ENCODE measurements around the gene CCDC185. TPM values are rescaled to one million over a fixed set of nuclear protein-coding genes. Genes with fewer than 3 reads are reported as not detected.

Gene CCDC185
- polyA plus RNA-seq, 3 donors = not detected

GRCh38 chr1:223419115-223419514 is 25.9 kb downstream of the CCDC185 start:
- H3K27ac Mint-ChIP-seq = peak overlapping the region in 1 of 7 donors; percentile 37
- Histone ChIP-seq H3K79me2 (ENCODE audit: insufficient read depth, low read length) (no peaks in the 10 kb centered on the region), H3K4me2 (replicated peaks; ENCODE audit: extremely low read depth, low read length, poor library complexity, severe bottlenecking) (no peak overlapping the region), H4K20me1 (ENCODE audit: insufficient read depth, low read length) (no peaks in the 10 kb centered on the region), H3K27ac (ENCODE audit: low read depth in 1 of 2, low read length in 2 of 2) (no peak overlapping the region), H3K36me3 (replicated peaks in 1 of 2; ENCODE audit: control insufficient read depth in 1 of 2, insufficient read depth in 2 of 2, low read length in 2 of 2) (no peaks in the 10 kb centered on the region), H3K4me1 (ENCODE audit: control insufficient read depth in 1 of 2, insufficient read depth in 2 of 2, low read length in 2 of 2) (no peaks in the 10 kb centered on the region), H3K27me3 (ENCODE audit: control insufficient read depth in 2 of 2, insufficient read depth in 2 of 2, low read length in 2 of 2) (no peaks in the 10 kb centered on the region), H3K9ac (ENCODE audit: insufficient read depth, low read length, poor library complexity, severe bottlenecking) (no peak overlapping the region), H3K9me3 (replicated peaks in 1 of 2; ENCODE audit: control insufficient read depth in 1 of 2, insufficient read depth in 1 of 2, low read length in 2 of 2) (no peaks in the 10 kb centered on the region), H2AFZ (ENCODE audit: insufficient read depth, low read depth, low read length, poor library complexity, severe bottlenecking) (no peak overlapping the region), H3K4me3 (replicated peaks in 1 of 3; ENCODE audit: low read depth in 2 of 3, low read length in 3 of 3) (no peak overlapping the region)
- peaks cover 10 to 16% (median 12%) of the 10 kb centered on the region in 3 donors for H3K27me3 Mint-ChIP-seq (ENCODE audit: low read depth in 3 of 3)
- intact Hi-C loops (cut with micrococcal nuclease) = no loop called here
- DNase-seq = no peak
- H3K4me1 Mint-ChIP-seq = no peaks in the 10 kb centered on the region
- WGBS (ENCODE audit: insufficient coverage) = 100% methylated on average over 3 of the region's 8 CpGs
- no peak overlapping the region for H3K4me3 Mint-ChIP-seq
- peaks cover 0 to 6% (median 0%) of the 10 kb centered on the region in 7 donors for H3K9me3 Mint-ChIP-seq
- no peak for TF ChIP-seq CTCF (IDR thresholded peaks at IDR 0.05)
- H3K36me3 Mint-ChIP-seq = no peaks in the 10 kb centered on the region

GRCh38 chr1:223419561-223419960 is 26.3 kb downstream of the CCDC185 start:
- H3K27me3 Mint-ChIP-seq (ENCODE audit: low read depth in 3 of 3) = peaks cover 10 to 16% (median 10%) of the 10 kb centered on the region in 3 donors
- 91% methylated on average over 4 of the region's 10 CpGs for WGBS (ENCODE audit: insufficient coverage)

More at GRCh38 chr1:223419561-223419960, 26.3 kb downstream of the CCDC185 start:
- Histone ChIP-seq H3K27ac (ENCODE audit: low read depth in 1 of 2, low read length in 2 of 2) (no peak overlapping the region), H3K79me2 (ENCODE audit: insufficient read depth, low read length) (no peaks in the 10 kb centered on the region), H3K27me3 (ENCODE audit: control insufficient read depth in 2 of 2, insufficient read depth in 2 of 2, low read length in 2 of 2) (no peaks in the 10 kb centered on the region), H3K9me3 (replicated peaks in 1 of 2; ENCODE audit: control insufficient read depth in 1 of 2, insufficient read depth in 1 of 2, low read length in 2 of 2) (no peaks in the 10 kb centered on the region), H4K20me1 (ENCODE audit: insufficient read depth, low read length) (no peaks in the 10 kb centered on the region), H3K36me3 (replicated peaks in 1 of 2; ENCODE audit: control insufficient read depth in 1 of 2, insufficient read depth in 2 of 2, low read length in 2 of 2) (no peaks in the 10 kb centered on the region), H3K4me1 (ENCODE audit: control insufficient read depth in 1 of 2, insufficient read depth in 2 of 2, low read length in 2 of 2) (no peaks in the 10 kb centered on the region), H3K4me3 (replicated peaks in 1 of 3; ENCODE audit: low read depth in 2 of 3, low read length in 3 of 3) (no peak overlapping the region), H2AFZ (ENCODE audit: insufficient read depth, low read depth, low read length, poor library complexity, severe bottlenecking) (no peak overlapping the region), H3K9ac (ENCODE audit: insufficient read depth, low read length, poor library complexity, severe bottlenecking) (no peak overlapping the region), H3K4me2 (replicated peaks; ENCODE audit: extremely low read depth, low read length, poor library complexity, severe bottlenecking) (no peak overlapping the region)
- Mint-ChIP-seq H3K36me3 (no peaks in the 10 kb centered on the region), H3K9me3 (peaks cover 0 to 6% (median 0%) of the 10 kb centered on the region in 7 donors), H3K4me1 (no peaks in the 10 kb centered on the region), H3K4me3 (no peak overlapping the region), H3K27ac (no peak overlapping the region)
- no peak for DNase-seq
- no peak for TF ChIP-seq CTCF (IDR thresholded peaks at IDR 0.05)
- intact Hi-C loops (cut with micrococcal nuclease) = no loop called here

Data from CD14-positive monocyte (primary cell).